Measurements from ENCODE around the gene DNASE1L1. TPM values are rescaled to one million over a fixed set of nuclear protein-coding genes. Genes with fewer than 3 reads are reported as not detected.

Gene DNASE1L1
- total and polyA plus RNA-seq, 2 of the 13 experiments (the other 11 are each of a cell fraction or from before 2014, with no cell fraction given), result 4.7 to 12.3 TPM

DNA sequence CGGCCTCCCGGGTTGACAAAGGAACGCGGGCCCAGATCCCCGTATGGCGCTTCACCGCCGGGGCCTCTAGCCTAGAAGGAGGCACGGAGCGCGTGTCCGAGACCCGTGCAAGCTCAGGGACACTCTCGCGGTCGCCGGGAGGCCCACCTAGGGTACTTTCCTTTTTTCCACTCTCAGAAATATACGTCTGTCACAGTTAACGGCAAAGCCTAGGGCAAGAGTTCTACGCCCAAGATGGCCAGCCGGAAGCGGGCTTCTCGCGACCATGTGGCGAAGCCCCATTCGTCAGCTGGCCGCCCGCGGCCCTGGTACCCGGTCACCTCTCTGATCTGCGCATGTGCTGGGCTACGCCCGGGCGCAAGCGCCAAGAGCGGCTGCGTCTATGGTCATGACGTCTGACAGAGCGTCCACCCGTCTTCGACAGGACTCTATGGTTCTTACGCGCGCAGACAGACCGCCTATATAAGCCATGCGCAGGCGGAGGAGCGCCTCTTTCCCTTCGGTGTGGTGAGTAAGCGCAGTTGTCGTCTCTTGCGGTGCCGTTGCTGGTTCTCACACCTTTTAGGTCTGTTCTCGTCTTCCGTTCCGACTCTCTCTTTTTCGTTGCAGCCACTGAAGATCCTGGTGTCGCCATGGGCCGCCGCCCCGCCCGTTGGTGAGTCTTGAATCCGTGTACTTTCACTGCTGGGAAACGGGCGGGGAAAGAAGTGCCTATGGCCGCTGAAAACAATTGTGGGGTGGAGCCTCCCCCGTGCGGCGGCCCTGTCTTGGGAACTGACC is 11.0 kb downstream of the DNASE1L1 start, which contains the start of gene RPL10 (continued):
- TF ChIP-seq ZNF407 (CRISPR knock-in tag; IDR thresholded peaks at IDR 0.05; ENCODE audit: not compliant biosample characterization) (no peak), SMARCE1 (IDR thresholded peaks at IDR 0.05; ENCODE audit: borderline replicate concordance) (no peak), BHLHE40 (IDR thresholded peaks at IDR 0.05; ENCODE audit: low read length) (0 out of 2 replicates have a peak, but pooled peaks have one; percentile 19), ZNF562 (CRISPR knock-in tag; IDR thresholded peaks at IDR 0.05; ENCODE audit: borderline replicate concordance) (no peak), ATF7-NPFF (CRISPR knock-in tag; IDR thresholded peaks at IDR 0.05; ENCODE audit: low read depth) (no peak), ZNF652 (CRISPR knock-in tag; IDR thresholded peaks at IDR 0.05; ENCODE audit: borderline replicate concordance, low read depth) (no peak), ZXDC (CRISPR knock-in tag; IDR thresholded peaks at IDR 0.05) (0 out of 2 replicates have a peak, but pooled peaks have one; percentile 37), NRL (CRISPR knock-in tag; IDR thresholded peaks at IDR 0.05; ENCODE audit: borderline replicate concordance) (no peak), GLMP (CRISPR knock-in tag; IDR thresholded peaks at IDR 0.05; ENCODE audit: borderline replicate concordance) (no peak), ARHGAP35 (CRISPR knock-in tag; IDR thresholded peaks at IDR 0.05; ENCODE audit: borderline replicate concordance) (no peak), ZSCAN29 (CRISPR knock-in tag; conservative IDR thresholded peaks at IDR 0.05) (no peak)
- TF ChIP-seq, protein P1, sequence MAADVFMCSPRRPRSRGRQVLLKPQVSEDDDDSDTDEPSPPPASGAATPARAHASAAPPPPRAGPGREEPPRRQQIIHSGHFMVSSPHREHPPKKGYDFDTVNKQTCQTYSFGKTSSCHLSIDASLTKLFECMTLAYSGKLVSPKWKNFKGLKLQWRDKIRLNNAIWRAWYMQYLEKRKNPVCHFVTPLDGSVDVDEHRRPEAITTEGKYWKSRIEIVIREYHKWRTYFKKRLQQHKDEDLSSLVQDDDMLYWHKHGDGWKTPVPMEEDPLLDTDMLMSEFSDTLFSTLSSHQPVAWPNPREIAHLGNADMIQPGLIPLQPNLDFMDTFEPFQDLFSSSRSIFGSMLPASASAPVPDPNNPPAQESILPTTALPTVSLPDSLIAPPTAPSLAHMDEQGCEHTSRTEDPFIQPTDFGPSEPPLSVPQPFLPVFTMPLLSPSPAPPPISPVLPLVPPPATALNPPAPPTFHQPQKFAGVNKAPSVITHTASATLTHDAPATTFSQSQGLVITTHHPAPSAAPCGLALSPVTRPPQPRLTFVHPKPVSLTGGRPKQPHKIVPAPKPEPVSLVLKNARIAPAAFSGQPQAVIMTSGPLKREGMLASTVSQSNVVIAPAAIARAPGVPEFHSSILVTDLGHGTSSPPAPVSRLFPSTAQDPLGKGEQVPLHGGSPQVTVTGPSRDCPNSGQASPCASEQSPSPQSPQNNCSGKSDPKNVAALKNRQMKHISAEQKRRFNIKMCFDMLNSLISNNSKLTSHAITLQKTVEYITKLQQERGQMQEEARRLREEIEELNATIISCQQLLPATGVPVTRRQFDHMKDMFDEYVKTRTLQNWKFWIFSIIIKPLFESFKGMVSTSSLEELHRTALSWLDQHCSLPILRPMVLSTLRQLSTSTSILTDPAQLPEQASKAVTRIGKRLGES (CRISPR knock-in tag; IDR thresholded peaks at IDR 0.05; ENCODE audit: borderline replicate concordance), result no peak

Data from HepG2 (cell line).